OCI-LY1 (cell line): ENCODE data around the gene TEX261.

Experiments
- EZH2 ChIP-seq: fragments of 200-600 bp; sonication (generic), shearing (Covaris generic); IDR thresholded peaks from 2 replicates; pipeline ENCODE4 v1.8.0; 2017; ENCODE audit warnings: borderline replicate concordance, mixed run types, mild to moderate bottlenecking, antibody characterized with exemption, low read length, moderate library complexity, mixed read lengths
- TF ChIP-seq, protein P1 (sequence below): fragments of 200-600 bp; sonication (generic), shearing (Covaris generic); IDR thresholded peaks from 2 replicates; pipeline ENCODE4 v1.5.1; 2017; ENCODE audit warnings: mild to moderate bottlenecking, antibody characterized with exemption, low read length, moderate library complexity, mixed read lengths

DNA sequence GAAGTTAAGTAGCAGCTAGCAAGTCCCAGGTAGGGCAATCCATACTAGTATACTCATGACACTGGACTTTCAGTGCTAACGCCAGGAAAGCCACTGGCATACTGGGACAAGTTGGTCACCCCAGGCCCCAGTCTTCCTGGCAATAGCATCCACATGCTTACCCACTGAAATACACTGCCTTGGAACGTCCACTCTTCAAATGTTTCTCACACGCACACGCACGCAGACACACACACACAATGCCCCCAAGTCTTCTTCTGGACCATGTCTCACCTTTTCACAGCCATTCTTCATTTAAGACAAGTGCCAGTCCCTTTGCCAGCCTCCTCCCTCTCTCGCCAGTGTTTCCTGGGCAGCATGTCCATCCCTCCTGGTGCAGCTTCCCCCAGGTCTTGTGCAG, 8.7 kb upstream of the TEX261 start:
- TF ChIP-seq, protein P1, sequence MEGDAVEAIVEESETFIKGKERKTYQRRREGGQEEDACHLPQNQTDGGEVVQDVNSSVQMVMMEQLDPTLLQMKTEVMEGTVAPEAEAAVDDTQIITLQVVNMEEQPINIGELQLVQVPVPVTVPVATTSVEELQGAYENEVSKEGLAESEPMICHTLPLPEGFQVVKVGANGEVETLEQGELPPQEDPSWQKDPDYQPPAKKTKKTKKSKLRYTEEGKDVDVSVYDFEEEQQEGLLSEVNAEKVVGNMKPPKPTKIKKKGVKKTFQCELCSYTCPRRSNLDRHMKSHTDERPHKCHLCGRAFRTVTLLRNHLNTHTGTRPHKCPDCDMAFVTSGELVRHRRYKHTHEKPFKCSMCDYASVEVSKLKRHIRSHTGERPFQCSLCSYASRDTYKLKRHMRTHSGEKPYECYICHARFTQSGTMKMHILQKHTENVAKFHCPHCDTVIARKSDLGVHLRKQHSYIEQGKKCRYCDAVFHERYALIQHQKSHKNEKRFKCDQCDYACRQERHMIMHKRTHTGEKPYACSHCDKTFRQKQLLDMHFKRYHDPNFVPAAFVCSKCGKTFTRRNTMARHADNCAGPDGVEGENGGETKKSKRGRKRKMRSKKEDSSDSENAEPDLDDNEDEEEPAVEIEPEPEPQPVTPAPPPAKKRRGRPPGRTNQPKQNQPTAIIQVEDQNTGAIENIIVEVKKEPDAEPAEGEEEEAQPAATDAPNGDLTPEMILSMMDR: no peak
- no peak for TF ChIP-seq EZH2
